Endometrial microvascular endothelial cells (primary cell): ENCODE results near the gene ATL1. TPM values are rescaled to one million over a fixed set of nuclear protein-coding genes. Genes with fewer than 3 reads are reported as not detected.

Experiments used
- in situ Hi-C: cut with HindIII; loops from 2 replicates; pipeline ENCODE4 v1.10.0; 2017; ENCODE audit warnings: low sequenced_read_pairs, low pct_unique_long_range_greater_than_20kb; ENCODE audit errors: inconsistent ontology term
- total RNA-seq: library from RNA; depleted of rRNA; stranded (reverse); fragments of >200 nt; gene quantifications from one replicate; pipeline ENCODE4 v1.2.3, GENCODE V29; 2015; ENCODE audit errors: inconsistent ontology term

ATL1 gene
- total RNA-seq, 1 donor from 2014 or later = 2.1 TPM

- in situ Hi-C loops = no loop called here
Observed at GRCh38 chr14:50594577-50595316, 34.8 kb downstream of the ATL1 start.

- in situ Hi-C loops = no loop called here
Observed at GRCh38 chr14:50598765-50599164, 38.8 kb downstream of the ATL1 start.

GRCh38 chr14:50599700-50600444 is 39.9 kb downstream of the ATL1 start:
- in situ Hi-C loops = no loop called here

GRCh38 chr14:50600849-50601248 is 40.9 kb downstream of the ATL1 start:
- in situ Hi-C loops = no loop called here

- in situ Hi-C loops = no loop called here
Observed at GRCh38 chr14:50601394-50601793, 41.4 kb downstream of the ATL1 start.

- in situ Hi-C loops = no loop called here
Observed at GRCh38 chr14:50602035-50602434, 42.1 kb downstream of the ATL1 start.

- in situ Hi-C loops = no loop called here
Observed at GRCh38 chr14:50603565-50603964, 43.6 kb downstream of the ATL1 start.

- in situ Hi-C loops = no loop called here
Observed at GRCh38 chr14:50605766-50606165, 45.8 kb downstream of the ATL1 start.

- in situ Hi-C loops = no loop called here
Observed at GRCh38 chr14:50606468-50606867, 46.5 kb downstream of the ATL1 start.

GRCh38 chr14:50607181-50607580 is 47.2 kb downstream of the ATL1 start:
- in situ Hi-C loops = no loop called here

- in situ Hi-C loops = no loop called here
Observed at GRCh38 chr14:50607761-50608160, 47.8 kb downstream of the ATL1 start.

- in situ Hi-C loops = no loop called here
Observed at GRCh38 chr14:50608302-50608851, 48.4 kb downstream of the ATL1 start.

- in situ Hi-C loops = no loop called here
Observed at GRCh38 chr14:50610465-50610864, 50.5 kb downstream of the ATL1 start.

- in situ Hi-C loops = no loop called here
Observed at GRCh38 chr14:50612806-50613205, 52.9 kb downstream of the ATL1 start.

- in situ Hi-C loops = no loop called here
Observed at GRCh38 chr14:50615056-50615455, 55.1 kb downstream of the ATL1 start.

GRCh38 chr14:50615552-50615951 is 55.6 kb downstream of the ATL1 start:
- in situ Hi-C loops = no loop called here

- in situ Hi-C loops = no loop called here
Observed at GRCh38 chr14:50616275-50616674, 56.3 kb downstream of the ATL1 start.

- in situ Hi-C loops = no loop called here
Observed at GRCh38 chr14:50619569-50620141, 59.7 kb downstream of the ATL1 start.

GRCh38 chr14:50620341-50620740 is 60.4 kb downstream of the ATL1 start:
- in situ Hi-C loops = no loop called here

GRCh38 chr14:50622978-50623377 is 63.0 kb downstream of the ATL1 start:
- in situ Hi-C loops = no loop called here
